NCI-H1436 treated with DMSO at 0.1 percent for 48 hours (cell line): ENCODE measurements around the gene RABGEF1.
"Not testable (repeated sequence)": the region's sequence is repeated elsewhere in the genome, so short reads cannot be mapped to it uniquely, and the experiment has no call there.

Source experiments
- DNase-seq: peaks from one replicate; lab custom pipeline; 2025; lab: John Stamatoyannopoulos, UW

RABGEF1 gene

GRCh38 chr7:66735154-66735553 is 5.4 kb upstream of the RABGEF1 start:
- no peak for DNase-seq

DNA sequence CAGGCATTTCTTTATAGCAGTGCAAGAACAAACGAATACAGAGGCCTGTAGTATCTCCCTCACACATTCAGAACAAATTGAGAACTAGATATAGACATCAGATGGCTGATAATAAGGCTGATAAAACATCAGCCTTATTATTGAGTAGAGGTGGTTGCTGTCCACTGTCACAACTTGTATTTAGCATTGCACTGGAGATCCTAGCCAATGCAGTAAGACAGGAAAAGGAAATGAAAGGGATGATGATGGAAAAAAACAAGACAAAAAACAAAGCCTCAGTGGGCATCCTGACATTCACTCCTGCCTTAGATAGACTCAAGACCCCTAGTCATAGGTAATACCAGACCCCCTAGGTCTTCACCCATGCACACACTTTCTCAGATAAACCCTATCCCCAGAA is 4.7 kb upstream of the RABGEF1 start:
- no peak for DNase-seq

DNA sequence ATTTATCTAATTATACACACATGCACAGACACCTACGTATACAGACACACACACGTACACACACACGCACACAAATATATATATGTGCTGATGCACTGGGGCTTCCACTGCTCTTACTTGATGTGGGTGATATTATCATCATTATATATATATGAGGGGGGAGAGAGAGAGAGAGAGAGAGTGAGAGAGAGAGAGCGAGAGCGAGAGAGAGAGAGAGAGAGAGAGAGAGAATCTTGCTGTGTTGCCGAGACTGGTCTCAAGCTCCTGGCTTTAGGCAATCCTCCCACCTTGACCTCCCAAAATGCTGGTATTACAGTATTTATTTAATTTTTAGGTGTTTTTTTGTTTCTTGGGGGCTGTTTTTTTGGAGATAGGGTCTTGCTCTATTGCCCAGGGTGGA is 3.6 kb upstream of the RABGEF1 start:
- DNase-seq: no peak

- DNase-seq: no peak
Observed at GRCh38 chr7:66737667-66738066, 2.9 kb upstream of the RABGEF1 start.

DNA sequence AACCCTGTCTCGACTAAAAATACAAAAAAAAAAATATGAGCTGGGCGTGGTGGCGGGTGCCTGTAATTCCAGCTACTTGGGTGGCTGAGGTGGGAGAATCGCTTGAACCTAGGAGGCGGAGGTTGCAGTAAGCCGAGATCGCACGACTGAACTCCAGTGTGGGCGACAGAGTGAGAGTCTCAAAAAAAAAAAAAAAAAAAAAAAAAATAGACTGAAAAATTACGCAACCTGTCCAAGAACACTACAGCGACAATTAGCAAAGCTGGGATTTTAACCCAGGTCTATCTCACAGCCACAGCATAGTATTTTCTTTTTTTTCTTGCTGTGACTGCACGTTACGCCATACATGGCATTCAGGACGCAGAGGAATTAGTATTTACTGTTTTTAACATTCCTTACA is 1.1 kb upstream of the RABGEF1 start:
- DNase-seq: no peak

DNA sequence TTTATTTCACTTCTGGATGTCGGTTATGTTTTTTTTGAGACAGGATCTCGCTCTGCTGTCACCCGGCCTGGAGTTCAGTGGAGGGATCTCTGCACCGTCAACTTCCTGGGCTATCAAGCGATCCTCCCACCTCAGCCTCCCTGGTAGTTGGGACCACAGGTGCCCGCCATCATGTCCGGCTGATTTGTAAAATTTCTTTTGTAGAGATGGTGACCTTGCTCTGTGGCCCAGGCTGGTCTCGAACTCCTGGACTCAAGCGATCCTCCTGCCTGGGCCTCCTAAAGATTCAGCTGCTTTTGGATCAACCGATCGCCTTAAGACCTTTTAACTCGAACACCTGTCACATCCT is 606 bp upstream of the RABGEF1 start:
- DNase-seq: no peak

- DNase-seq: not testable (repeated sequence)
Observed at GRCh38 chr7:66740980-66741709, 612 bp downstream of the RABGEF1 start.

GRCh38 chr7:66741710-66742049 is 1.1 kb downstream of the RABGEF1 start:
- no peak for DNase-seq

- not testable (repeated sequence) for DNase-seq
Observed at GRCh38 chr7:66742298-66742697, 1.8 kb downstream of the RABGEF1 start.

DNA sequence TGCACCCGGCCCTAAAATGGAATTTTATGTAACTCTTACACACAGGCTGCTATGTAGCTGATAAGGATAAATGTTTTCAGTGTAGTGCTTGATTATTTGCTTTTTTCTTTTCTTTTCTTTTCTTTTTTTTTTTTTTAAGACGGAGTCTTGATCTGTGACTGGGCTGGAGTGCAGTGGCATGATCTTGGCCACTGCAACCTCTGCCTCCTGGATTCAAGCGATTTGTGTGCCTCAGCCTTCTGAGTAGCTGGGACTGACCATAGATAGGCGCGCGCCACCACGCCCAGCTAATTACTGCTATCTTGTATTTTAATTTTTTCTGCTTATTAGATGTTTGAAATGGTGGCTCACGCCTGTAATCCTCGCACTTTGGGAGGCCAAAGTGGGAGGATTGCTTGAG is 3.4 kb downstream of the RABGEF1 start:
- no peak for DNase-seq

DNA sequence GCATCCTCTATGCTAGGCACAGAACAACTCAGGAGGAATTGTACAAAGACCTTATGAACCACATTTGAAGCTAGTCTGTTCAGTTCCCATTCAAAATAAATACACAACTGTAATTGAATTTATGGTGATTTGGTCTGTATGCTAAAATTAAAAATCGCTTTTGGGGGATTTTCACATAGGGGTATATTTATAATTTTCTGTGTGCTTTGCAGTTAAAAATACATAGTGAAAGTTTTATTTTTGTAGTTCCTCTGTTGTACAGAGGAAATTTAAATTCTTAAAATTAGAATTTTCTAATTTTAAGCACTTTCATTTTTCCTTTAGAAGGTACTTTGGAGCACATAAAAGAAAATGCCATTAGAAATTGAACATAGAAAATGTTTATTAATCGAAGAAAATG is 6.9 kb downstream of the RABGEF1 start:
- DNase-seq: no peak

GRCh38 chr7:66747881-66748511 is 7.5 kb downstream of the RABGEF1 start:
- DNase-seq: no peak

DNA sequence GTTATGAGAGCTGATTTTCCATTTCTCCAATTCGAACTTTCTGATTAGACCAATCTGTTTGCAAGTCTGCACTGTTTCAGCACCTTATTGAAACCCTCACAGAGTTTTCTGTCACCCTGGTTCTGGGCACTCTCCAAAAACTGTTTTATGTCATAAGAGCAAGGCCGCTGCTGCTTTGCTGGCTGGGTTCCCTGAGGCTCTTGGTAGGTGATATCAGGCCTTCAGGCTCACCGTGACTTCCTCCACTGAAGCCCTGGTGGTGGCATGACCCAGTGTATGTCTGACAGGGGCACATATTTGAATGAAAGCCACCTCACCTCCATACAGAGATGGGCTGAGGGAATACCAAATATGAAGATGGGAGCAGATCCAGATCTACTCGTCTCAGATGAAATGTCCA is 8.3 kb downstream of the RABGEF1 start:
- no peak for DNase-seq

- no peak for DNase-seq
Observed at GRCh38 chr7:66751945-66752344, 11.4 kb downstream of the RABGEF1 start.

DNA sequence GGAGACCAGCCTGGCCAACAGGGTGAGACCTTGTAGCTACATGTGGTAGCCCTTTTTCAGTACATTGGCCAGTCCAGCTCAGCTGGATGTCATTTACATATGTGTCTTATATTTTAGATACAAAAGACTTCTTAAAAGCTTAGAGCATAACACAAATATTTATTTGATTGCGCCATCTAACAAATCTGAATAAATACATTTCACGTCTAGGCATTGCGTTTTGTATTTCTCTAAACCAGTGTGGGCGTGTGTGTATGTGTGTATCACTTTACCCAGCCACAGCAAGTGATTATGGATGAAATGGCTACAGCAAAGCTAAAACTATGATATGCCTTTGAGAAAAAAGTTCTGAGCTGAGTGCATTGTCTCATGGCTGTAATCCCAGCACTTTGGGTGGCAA is 14.0 kb downstream of the RABGEF1 start:
- no peak for DNase-seq

DNA sequence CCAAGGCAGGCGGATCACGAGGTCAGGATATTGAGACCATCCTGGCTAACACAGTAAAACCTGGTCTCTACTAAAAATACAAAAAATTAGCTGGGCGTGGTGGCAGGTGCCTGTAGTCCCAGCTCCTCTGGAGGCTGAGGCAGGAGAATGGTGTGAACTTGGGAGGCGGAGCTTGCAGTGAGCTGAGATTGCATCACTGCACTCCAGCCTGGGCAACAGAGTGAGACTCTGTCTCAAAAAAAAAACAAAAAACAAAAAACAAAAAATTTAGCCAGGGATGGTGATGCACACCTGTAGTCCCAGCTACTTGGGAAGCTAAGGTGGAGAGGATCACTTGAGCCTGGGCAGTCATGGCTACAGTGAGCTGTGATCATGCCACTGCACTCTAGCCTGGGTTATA is 14.5 kb downstream of the RABGEF1 start:
- not testable (repeated sequence) for DNase-seq

GRCh38 chr7:66756227-66756626 is 15.7 kb downstream of the RABGEF1 start:
- not testable (repeated sequence) for DNase-seq

- no peak for DNase-seq
Observed at GRCh38 chr7:66756889-66757288, 16.4 kb downstream of the RABGEF1 start.

- no peak for DNase-seq
Observed at GRCh38 chr7:66757939-66758338, 17.4 kb downstream of the RABGEF1 start.

GRCh38 chr7:66758950-66759628 is 18.6 kb downstream of the RABGEF1 start:
- no peak for DNase-seq

DNA sequence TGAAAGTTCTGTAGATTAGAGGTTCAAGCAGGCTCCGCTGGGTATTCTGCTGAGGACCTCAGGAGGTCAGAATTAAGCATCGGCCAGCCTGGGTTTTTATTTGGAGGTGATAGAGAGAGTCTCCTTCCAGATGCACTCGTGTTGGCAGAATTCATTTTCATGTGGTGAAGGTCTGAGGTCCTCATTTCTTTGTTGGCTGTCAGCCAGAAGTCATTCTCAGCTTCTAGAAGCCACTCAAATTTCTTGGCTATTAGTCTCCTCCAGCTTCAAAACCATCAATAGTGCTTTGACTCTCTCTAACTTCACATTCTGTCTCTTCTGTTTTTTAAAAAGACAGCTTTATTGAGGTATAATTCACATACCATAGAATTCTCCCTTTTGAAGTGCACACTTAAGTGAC is 22.6 kb downstream of the RABGEF1 start:
- not testable (repeated sequence) for DNase-seq

- not testable (repeated sequence) for DNase-seq
Observed at GRCh38 chr7:66763633-66764355, 23.3 kb downstream of the RABGEF1 start.

- not testable (repeated sequence) for DNase-seq
Observed at GRCh38 chr7:66764905-66765304, 24.4 kb downstream of the RABGEF1 start.
